HG03520 (cell line): ENCODE results near the gene AP5M1.
"Not testable (repeated sequence)": the region's sequence is repeated elsewhere in the genome, so short reads cannot be mapped to it uniquely, and the experiment has no call there.

Experiments
- ATAC-seq: cut with Tn5 transposase; IDR thresholded peaks from one replicate; pipeline ENCODE4 v1.9.1; 2021; ENCODE audit warnings: mild to moderate bottlenecking, moderate library complexity; ENCODE audit not compliant: unreplicated experiment

The AP5M1 gene

DNA sequence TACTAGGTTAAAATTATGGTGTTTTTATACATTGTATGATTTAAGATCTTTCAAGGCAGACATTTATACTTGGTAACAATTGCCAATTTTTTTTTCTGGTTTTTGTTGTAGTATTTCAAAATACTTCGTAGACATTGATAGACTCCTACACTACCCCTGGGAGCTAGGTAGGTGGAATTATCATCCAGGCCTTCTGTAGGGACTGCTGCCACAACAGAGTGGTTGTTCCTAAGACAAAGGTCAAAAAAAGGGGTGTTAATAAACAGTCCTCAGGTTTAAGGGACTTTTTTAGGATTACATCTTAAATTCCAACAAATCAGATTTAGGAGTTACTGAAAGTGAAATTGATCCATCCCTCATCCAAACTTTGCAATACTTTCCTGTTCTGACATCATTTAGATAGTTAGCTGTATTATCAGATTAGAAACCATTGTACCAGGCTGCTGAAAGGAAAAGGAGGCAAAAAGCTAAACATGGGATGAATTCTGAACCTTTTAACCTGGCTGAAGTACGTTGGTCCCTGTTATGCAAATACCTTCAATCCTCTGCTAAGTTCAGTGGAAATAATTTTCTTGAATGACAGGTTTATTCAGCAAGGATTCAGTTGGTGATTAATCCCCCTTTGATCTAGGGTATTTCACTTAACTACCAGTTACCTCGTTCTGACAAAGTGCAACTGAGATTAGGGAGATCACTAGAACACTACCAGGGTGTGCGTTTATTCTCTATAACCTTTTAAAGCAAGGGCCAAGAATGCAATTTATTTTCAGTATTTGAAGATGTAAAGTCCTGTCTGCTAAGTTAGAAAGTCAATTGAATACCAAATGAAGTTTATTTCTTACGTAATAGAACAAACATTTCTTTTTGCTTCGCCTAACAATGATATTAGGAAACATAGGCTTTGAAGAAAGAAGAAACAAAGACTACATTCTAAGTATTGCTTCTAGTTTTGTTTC lies 23.2 kb downstream of the AP5M1 start:
- no peak for ATAC-seq

DNA sequence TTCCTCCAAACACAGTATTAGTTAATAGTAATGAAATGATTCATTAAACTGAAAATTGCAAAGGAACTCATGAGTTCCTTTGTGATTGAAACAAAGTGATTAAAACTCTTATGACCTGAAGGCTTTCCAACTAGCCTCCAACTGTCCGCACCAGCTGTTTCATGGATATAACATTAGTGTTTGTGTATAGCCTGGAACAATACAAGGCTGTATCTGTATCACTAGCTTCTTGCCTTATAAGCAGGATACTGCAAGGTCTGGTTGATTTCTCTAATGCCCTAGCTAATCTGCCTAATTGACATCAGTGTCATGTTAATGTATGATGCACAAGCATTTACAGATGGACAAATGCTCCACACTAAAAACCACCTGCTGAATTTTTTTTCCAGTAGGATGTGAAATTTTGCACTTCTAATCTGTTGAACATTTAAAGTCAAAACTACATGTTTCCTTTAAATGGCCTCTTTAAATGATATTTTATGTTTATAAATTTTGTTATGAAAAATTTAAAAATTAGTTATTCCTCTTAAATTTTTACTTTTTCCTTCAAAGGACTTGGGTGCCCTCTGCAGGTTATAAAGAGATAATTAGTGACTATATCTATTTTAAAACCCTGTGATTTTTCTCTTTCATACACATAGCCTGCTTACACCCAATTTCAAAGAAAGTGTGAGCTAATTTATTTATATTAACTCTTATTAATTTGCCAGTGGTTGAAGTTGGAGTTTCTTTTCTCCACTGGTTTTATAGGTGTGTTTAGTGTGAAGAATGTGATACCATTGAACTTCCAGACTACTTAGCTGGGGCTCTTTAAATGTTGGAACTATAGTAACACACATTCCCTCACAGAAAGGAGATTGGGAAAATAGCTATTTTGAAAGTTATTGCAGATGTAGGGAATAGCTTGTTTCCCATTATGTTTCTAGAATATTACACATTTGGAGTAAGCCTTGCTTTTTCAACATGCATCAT lies 25.4 kb downstream of the AP5M1 start:
- ATAC-seq: no peak

DNA sequence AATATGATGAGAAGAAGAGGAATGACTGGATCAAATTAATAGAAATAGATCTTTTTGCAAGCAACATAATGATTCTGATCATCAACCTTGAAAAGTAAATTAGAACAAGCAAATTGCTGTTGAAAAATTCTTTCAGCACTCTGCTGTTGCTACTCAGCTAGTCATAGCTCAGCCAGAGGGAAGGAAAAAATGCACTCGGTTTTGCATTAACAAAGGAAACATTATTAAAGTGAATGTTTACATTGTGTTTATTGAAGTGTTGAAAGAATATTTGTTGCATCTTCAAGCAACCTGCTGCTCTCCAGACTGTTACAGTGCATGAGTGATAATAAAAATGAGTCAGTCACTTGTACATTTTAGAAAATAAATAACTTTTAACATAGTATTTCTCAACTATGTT lies 26.5 kb downstream of the AP5M1 start:
- ATAC-seq: no peak

DNA sequence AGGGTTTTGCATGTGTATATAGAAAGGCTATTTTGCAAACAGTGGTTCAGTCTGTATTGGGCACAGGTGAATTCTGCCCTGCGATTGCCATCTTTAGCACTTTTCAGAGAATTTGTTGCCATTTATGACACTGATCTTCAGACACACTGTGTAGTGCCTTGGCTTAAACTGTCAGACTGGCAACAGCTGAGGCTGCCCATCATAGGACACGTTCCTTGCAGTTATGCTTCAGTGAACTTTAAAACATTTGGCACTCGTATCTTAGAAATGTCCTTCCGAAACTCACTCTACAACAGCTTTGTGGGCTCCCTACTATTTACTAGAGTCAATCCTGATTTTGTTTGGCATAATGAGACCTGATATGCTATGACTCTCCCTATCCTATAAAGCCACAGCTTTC lies 29.1 kb downstream of the AP5M1 start:
- ATAC-seq: no peak

DNA sequence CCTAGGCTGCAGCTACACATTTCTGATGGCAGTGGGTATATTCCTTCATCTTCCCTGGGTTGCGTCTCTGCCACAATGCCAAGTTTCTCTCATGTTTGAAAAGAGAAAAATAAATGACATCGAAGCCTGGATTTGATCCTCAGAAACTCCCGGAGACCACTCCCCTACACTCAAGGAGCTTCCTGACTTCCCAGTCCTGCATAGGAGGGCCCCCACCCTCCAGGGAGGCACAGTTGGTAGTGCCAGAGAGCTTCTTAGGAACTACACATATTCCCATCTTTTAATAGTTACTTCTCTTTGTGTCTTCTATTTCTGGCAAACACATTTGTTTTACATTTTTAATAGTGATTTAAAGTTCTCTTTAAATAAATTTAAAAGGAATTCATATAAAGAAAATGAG lies 30.7 kb downstream of the AP5M1 start:
- no peak for ATAC-seq

DNA sequence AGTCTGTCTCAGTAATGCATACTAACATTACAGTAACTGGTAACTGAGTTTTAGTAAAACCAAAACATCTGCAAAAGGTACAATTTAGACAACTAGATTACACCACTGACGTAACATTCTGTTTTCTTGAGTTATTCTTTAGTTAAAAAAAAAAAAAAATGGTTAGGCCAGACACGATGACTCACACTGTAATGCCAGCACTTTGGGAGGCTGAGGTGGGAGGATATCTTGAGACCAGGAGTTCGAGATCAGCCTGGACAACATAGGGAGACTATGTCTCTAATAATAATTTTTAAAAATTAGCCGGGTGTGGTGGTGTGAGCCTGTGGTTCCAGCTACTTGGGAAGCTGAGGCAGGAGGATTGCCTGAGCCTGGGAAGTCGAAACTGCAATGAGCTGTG lies 34.1 kb downstream of the AP5M1 start:
- no peak for ATAC-seq

DNA sequence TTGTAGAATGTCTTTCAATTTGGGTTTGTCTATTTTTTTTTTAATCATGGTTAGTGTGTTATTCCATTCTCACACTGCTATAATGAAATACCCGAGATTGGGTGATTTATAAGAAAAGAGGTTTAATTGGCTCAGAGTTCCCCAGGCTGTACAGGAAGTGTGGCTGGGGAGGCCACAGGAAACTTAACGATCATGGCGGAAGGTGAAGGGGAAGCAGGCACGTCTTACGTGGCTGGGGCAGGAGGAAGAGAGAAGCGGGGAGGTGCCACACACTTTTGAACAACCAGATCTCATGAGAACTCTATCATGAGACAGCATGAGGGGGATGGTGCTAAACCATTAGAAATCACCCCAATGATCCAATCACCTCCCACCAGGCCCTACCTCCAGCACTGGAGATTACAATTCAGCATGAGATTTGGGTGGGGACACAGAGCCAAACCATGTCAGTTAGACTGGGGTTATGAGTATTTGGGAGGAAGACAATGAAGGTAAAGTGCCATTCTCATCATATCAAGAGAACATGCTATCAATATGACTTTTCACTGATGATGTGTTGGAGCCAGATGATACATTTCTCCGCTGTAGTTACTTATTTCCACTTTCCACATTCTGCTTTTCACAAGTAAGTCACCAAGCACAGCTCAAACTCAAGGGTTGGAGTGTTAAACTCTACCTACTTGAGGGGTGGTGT lies 45.8 kb downstream of the AP5M1 start:
- ATAC-seq: no peak

DNA sequence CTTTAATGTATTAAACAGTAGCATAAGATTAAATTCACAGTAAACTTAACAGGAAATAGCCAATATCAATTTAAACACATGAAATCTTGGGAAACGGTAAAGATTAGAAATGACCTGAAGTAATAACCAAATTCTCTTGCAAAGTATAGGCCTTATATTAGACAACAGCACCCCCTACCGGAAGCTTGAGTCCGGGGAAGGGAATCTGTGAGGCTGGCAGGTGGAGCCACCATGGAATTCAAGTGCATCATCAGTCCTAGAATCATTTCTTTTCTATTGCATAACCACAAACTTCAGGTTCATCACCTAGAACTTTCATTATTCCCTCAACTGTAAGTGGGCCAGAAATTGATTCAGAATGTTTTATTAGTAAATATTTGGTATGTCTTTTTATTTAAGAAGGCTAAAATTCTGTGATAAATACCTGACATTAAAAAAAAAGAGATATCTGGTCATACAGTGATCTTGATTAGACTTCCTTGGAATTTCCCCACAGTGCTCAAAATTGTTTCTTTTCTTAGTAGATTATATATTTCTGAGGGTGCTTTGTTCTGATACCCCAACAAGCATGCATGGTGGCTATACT lies 48.6 kb downstream of the AP5M1 start:
- ATAC-seq: peak; percentile 69

DNA sequence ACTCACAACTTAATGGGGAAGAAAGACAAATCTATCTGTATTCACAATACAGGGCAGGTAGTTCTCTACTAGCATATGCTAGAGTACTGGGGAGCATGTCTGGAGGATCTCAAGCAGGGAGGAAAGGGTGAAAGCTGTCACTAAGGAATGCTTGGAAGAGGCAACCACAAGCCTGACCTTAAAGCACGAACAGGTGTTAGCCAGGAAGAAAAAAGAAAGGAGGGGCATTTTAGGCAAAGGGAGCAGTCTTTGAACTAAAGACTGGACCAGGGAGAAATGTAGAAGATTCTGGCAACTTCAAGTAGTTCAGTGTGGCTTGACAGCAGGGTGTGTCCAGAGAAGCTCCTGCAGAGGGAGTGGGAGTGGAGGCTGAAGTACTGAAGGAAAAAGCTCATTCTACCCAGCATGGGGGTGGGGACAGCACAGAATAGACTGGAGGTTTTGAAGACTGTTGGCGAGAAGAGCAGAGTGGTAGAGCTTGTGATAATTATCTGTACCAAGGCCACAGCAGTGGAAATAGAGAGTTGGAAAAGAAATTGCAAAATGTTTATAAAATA lies 50.9 kb downstream of the AP5M1 start:
- ATAC-seq: no peak

DNA sequence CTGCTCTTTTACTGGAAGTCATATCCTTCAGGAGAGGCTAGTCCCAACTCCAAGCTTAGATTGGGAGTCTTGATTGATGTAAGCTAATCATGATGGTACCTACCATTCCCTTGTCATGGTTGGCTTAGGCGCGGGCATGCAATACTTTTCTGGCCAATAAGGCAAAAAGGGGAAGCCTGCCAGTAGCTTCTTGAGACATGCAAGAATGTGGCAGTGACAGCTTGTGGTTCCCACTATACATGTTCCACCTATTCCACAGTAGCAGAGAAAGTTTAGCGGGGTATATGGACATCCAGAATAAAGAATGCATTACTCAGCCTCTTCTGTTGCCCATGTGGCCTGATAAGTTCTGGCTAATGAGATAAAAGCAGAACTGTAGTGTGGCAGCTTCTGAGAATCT lies 55.0 kb downstream of the AP5M1 start:
- ATAC-seq: no peak

DNA sequence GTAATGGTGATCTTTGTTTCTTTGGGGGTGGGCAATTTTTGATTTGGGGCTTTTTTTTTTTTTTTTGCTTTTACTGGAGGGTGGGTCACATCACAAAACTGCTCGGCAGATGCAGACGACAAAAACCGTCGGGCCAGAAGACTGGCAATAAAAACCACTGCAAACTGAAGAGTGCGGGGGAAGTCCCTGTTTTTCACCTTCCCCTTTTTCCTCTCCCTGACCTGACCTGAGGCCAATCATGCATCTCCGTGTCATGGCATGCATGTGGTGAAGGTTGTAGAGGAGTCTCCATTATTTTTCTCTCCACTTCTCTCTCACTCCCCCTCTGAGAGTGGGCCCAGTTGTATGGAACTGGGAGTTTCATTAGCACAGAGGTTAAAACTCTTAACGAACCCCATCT lies 57.5 kb downstream of the AP5M1 start:
- peak; percentile 88 for ATAC-seq

DNA sequence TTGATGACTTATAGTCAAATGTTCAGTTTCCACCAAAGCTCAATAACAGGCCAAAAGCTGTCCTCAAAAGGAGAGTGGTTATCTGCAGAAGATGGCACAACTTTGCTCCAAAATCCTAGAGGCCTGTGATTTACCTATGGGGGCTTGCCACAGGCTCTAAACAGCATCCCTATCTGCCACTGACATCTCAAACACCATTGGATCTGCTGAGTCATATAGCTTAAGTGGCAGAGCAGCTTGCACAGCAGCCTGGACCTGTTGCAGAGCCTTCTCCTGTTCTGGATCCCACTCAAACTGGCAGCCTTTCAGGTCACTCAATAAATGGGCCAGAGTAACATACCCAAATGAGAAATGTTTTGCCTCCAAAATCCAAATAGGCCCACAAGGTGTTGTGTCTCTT lies 61.1 kb downstream of the AP5M1 start:
- no peak for ATAC-seq

DNA sequence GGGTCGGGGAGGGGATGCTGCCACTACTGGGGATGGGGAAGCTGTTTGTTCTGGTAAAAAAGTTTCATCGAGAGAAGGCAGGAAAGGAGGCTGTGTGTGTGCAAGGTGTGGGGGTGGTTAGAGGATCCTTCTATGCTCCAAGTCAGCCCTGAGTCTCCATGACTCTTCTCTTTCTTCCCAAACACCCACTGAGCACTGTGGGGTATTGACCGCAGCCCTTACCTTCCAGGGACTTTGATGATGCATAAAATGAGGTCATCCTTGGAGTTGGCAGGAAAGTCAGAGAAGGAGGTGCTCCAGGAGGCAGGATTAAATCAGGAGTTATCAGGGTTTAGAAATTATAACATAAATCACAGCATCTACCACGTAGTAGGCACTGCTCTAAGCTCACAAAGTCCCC lies 63.7 kb downstream of the AP5M1 start:
- ATAC-seq: not testable (repeated sequence)

DNA sequence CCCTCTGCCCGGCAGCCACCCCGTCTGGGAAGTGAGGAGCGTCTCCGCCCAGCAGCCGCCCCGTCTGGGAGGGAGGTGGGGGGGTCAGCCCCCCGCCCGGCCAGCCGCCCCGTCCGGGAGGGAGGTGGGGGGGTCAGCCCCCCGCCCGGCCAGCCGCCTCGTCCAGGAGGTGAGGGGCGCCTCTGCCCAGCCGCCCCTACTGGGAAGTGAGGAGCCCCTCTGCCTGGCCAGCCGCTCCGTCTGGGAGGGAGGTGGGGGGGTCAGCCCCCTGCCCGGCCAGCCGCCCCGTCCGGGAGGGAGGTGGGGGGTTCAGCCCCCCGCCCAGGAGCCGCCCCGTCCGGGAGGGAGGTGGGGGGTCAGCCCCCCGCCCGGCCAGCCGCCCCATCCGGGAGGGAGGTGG lies 65.0 kb downstream of the AP5M1 start:
- ATAC-seq: not testable (repeated sequence)

DNA sequence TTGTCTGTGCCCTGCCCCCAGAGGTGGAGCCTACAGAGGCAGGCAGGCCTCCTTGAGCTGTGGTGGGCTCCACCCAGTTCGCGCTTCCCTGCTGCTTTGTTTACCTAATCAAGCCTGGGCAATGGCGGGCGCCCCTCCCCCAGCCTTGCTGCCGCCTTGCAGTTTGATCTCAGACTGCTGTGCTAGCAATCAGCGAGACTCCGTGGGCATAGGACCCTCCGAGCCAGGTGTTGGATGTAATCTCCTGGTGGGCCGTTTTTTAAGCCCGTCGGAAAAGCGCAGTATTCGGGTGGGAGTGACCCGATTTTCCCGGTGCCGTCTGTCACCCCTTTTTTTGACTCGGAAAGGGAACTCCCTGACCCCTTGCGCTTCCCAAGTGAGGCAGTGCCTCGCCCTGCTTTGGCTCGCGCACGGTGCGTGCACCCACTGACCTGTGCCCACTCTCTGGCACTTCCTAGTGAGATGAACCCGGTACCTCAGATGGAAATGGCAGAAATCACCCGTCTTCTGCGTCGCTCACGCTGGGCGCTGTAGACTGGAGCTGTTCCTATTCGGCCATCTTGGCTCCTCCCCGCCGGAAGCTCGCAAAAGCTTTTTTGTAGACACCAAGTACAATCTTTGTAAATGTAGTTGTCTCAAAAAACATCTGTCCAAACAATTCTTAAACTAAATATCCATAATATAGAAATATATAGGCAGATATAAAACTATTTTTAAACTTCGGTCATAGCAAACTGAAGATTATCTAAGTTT lies 75.0 kb downstream of the AP5M1 start:
- ATAC-seq: not testable (repeated sequence)

DNA sequence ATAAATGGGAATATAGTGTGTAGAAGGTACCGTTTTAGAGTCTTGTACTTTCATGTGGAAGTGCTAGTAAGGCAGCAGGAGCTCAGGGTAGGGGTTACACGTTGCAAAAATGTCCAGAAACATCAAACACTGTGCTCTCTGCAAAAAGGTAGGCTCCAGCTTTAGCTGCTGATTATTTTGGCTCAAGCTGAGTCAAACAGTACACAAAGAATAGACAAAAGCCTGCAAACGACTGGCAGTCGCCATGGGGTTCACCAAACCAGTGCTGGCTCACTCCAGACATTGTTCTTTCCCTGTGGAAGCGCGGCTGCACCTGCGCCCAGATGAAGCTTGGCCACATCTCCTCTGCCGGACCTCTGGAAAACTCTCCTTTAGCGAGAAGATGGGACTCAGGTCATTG lies 76.3 kb downstream of the AP5M1 start:
- no peak for ATAC-seq

DNA sequence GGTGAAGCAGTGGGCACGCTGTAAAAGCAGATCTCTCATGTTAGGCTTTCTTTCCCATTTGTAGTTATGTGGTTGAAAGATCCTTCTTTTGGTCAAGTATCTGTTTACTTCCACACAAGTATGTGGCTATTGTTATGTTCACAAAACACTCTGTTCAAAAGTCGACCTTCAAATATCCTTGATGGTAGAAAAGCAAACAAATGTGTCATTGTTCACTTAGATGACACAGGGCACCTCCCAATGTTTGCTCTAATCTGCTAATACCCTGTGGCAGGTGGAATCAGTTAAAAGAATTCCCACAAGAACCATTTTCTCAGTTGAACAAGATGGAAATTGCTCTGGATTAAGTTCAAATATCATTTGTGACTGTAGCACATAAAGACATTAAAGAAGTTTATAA lies 78.0 kb downstream of the AP5M1 start:
- ATAC-seq: no peak
